Measurements from ENCODE around the gene CDK14.

GRCh38 chr7:91109200-91109599 lies 513.1 kb downstream of the CDK14 start:
- TF ChIP-seq CTCF (IDR thresholded peaks at IDR 0.05), result no peak
- TF ChIP-seq POLR2A (IDR thresholded peaks at IDR 0.05), result no peak

Measured in heart left ventricle (tissue), 13 donors.